SH-SY5Y (cell line): Measurements from ENCODE around the gene ROR2.

Experiments
- GATA2 ChIP-seq: IDR thresholded peaks from 2 replicates; pipeline ENCODE4 v1.6.1; 2011; ENCODE audit warnings: mild to moderate bottlenecking, low read depth, low read length
- GATA3 ChIP-seq: IDR thresholded peaks from 2 replicates; pipeline ENCODE4 v1.6.1; 2011; ENCODE audit warnings: low read depth, mild to moderate bottlenecking, low read length, moderate library complexity

DNA sequence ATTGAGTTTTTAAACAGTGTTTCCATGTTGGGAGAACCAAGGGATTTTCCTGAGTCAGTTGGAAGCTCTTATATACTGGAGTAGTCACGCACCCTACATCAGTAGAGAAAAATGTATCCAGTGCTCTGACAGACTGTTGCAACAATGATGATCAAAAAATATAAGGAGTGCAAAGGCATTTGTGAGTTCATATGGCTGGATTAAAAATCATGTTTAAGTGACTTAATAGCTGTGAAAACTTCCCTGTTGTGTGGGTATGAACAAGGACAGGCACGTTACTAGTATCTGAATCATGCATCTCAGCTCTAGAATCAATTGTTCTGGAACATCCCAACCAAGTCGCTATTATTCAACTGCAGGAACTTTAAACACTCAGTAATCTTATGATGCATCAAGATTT is 229.7 kb downstream of the ROR2 start:
- TF ChIP-seq GATA3 (no peak), GATA2 (no peak)
